Astrocyte (in vitro differentiated cells and primary cell): Measurements from ENCODE around the gene WDR4.

ENCODE experiments used
- EZH2 ChIP-seq: IDR thresholded peaks from 2 replicates; pipeline ENCODE4 v1.6.1; 2012; ENCODE audit warnings: mild to moderate bottlenecking, low read length, inconsistent platforms; ENCODE audit not compliant: insufficient read depth
- TF ChIP-seq, protein P1 (sequence below): IDR thresholded peaks from 2 replicates; pipeline ENCODE4 v1.5.1; 2011; ENCODE audit warnings: low read depth, mild to moderate bottlenecking, inconsistent platforms, low read length, moderate library complexity; ENCODE audit not compliant: insufficient read depth

DNA sequence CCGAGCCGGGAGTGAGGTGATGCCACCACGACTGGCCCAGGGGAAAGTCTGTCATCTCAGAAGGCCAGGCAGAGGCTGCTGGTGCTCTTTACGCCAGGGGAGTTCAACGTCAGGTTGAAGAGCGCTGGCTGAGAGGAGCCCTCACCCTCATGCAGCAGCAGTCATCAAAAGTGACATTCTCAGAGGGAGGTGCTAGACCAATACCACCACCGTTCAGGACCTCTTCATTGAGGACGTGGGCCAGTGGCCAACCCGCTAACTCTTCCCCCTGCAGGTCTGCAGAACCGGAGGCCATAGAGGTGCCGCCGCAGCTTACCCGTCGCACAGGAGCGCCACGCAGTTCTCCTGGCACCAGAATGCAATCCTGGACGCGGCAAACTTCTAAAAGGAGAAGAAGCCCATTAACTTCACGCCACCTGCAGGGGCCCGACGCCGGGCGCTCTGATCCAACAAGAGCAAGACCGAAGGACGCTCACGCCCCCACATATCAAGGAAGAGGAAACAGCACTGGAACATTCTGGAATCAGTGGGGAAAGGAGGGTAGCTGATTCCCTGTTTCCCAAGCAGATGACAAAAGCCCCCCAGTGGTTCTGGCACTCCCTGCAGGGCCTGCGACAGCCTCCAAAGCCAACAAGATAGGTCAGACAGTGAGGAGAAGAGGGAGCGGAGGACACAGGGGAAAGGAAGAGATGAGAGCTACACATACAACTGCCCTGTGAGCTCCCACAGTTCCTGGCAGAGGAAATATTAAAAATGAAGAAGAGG lies 24.9 kb downstream of the WDR4 start:
- TF ChIP-seq, protein P1, sequence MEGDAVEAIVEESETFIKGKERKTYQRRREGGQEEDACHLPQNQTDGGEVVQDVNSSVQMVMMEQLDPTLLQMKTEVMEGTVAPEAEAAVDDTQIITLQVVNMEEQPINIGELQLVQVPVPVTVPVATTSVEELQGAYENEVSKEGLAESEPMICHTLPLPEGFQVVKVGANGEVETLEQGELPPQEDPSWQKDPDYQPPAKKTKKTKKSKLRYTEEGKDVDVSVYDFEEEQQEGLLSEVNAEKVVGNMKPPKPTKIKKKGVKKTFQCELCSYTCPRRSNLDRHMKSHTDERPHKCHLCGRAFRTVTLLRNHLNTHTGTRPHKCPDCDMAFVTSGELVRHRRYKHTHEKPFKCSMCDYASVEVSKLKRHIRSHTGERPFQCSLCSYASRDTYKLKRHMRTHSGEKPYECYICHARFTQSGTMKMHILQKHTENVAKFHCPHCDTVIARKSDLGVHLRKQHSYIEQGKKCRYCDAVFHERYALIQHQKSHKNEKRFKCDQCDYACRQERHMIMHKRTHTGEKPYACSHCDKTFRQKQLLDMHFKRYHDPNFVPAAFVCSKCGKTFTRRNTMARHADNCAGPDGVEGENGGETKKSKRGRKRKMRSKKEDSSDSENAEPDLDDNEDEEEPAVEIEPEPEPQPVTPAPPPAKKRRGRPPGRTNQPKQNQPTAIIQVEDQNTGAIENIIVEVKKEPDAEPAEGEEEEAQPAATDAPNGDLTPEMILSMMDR: no peak
- TF ChIP-seq EZH2: no peak
